ENCODE measurements around the gene GPN1. TPM values are rescaled to one million over a fixed set of nuclear protein-coding genes. Genes with fewer than 3 reads are reported as not detected.

GPN1 gene
- 29.6 and 37.8 TPM in 2 replicates for total RNA-seq

GRCh38 chr2:27628767-27629709, at the start of gene GPN1, which contains the start of gene CCDC121:
Gene GPN1, plus strand, starts transcription at chr2:27629050. Its CDS starts 9 bp downstream, at chr2:27629059.
Gene CCDC121, minus strand, starts transcription at chr2:27629012. Its CDS starts 1,213 bp downstream, at chr2:27627799.

GRCh38 chr2:27582695-27583389, 46.0 kb upstream of the GPN1 start, which contains the start of gene ZNF512:
Gene ZNF512, plus strand, starts transcription at chr2:27583042. Its CDS starts 71 bp downstream, at chr2:27583113.

DNA sequence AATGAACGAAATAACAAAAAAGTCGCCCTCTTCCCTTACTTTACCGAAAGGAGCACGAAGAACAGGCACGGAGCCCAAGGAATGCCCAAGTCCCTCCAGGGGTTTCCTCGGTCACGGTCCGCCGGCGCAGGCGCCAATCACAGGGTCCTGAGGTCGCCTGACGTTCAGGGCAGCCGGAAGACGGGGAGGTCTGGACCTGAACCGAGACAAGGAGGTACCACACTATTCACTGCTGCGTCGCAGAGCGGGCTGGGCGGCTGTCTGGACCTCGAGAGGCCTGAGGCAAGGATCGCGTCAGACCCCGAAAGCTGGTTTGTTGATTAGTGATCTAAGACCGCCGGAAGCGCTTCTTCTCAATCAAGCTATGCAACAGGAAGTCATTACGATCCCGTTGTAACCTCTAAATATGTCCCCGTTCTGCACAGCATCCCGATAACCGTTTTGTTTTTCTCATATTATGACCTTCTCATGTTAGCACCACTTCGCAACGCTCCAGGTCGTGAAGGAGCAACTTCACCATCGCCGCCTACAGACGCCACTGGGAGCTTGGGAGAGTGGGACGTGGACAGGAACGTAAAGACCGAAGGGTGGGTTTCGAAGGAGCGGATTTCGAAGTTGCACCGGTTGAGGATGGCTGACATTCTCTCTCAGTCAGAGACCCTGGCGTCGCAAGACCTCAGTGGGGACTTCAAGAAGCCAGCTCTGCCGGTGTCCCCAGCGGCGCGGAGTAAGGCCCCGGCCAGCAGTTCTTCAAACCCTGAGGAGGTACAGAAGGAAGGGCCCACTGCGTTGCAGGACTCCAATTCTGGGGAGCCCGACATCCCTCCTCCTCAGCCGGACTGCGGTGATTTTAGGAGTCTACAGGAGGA, 34.7 kb downstream of the GPN1 start, which contains the start of the genes SLC4A1AP and SUPT7L:
SLC4A1AP (plus strand) TSS at position 605 of the 869 bp plus-strand sequence; CDS start at position 631, 26 bp downstream.
SUPT7L (minus strand) TSS at position 330 of the 869 bp plus-strand sequence. CDS start 1,422 bp downstream, outside the sequence.

Other genes starting within 250 kb of the GPN1 start
- 6.4 and 6.8 TPM in 2 replicates for gene ZNF513, start 248.3 kb upstream of the GPN1 start, total RNA-seq
- 87.2 and 94.8 TPM in 2 replicates for gene PPM1G, start 219.5 kb upstream of the GPN1 start, total RNA-seq
- gene NRBP1, start 200.4 kb upstream of the GPN1 start, total RNA-seq = 94.3 and 108 TPM in 2 replicates
- gene KRTCAP3, start 186.7 kb upstream of the GPN1 start, total RNA-seq = not detected in 2 replicates
- gene IFT172, start 139.3 kb upstream of the GPN1 start, total RNA-seq = 10.5 and 14.3 TPM in 2 replicates
- 8.3 and 9.5 TPM in 2 replicates for gene FNDC4, start 133.8 kb upstream of the GPN1 start, total RNA-seq
- gene GCKR, start 132.2 kb upstream of the GPN1 start, total RNA-seq = not detected in 2 replicates
- gene ZNF512, start 46.0 kb upstream of the GPN1 start, total RNA-seq = 17.3 and 20.6 TPM in 2 replicates
- gene CCDC121, start within 50 bp of the GPN1 start, total RNA-seq = 2.0 and 2.1 TPM in 2 replicates
- gene SUPT7L, start 34.6 kb downstream of the GPN1 start, total RNA-seq = 14.0 and 14.2 TPM in 2 replicates
- 14.2 and 18.4 TPM in 2 replicates for gene SLC4A1AP, start 34.8 kb downstream of the GPN1 start, total RNA-seq
- gene MRPL33, start 142.7 kb downstream of the GPN1 start, total RNA-seq = 73.4 and 73.8 TPM in 2 replicates